ENCODE data around the gene TCEA3.
"Not testable (repeated sequence)": the region's sequence is repeated elsewhere in the genome, so short reads cannot be mapped to it uniquely, and the experiment has no call there.

TCEA3 gene

GRCh38 chr1:23389837-23390321 lies 34.7 kb downstream of the TCEA3 start:
- DNase-seq = no peak

- no peak for DNase-seq
Observed at GRCh38 chr1:23387494-23387893, 37.1 kb downstream of the TCEA3 start.

GRCh38 chr1:23385119-23385621 lies 39.4 kb downstream of the TCEA3 start:
- DNase-seq = no peak

GRCh38 chr1:23384312-23385058 lies 40.1 kb downstream of the TCEA3 start:
- no peak for DNase-seq

- DNase-seq = no peak
Observed at GRCh38 chr1:23383577-23384311, 40.8 kb downstream of the TCEA3 start.

GRCh38 chr1:23381233-23381885 lies 43.2 kb downstream of the TCEA3 start:
- DNase-seq = no peak

- no peak for DNase-seq
Observed at GRCh38 chr1:23380719-23381118, 43.8 kb downstream of the TCEA3 start.

GRCh38 chr1:23380236-23380635 lies 44.3 kb downstream of the TCEA3 start:
- DNase-seq = not testable (repeated sequence)

- DNase-seq = no peak
Observed at GRCh38 chr1:23376890-23377811, 47.4 kb downstream of the TCEA3 start.

- DNase-seq = not testable (repeated sequence)
Observed at GRCh38 chr1:23374079-23374735, 50.3 kb downstream of the TCEA3 start.

GRCh38 chr1:23371987-23372880 lies 52.3 kb downstream of the TCEA3 start:
- DNase-seq = no peak

GRCh38 chr1:23370709-23371584 lies 53.6 kb downstream of the TCEA3 start:
- DNase-seq = no peak

- no peak for DNase-seq
Observed at GRCh38 chr1:23370330-23370708, 54.2 kb downstream of the TCEA3 start.

GRCh38 chr1:23369335-23370013 lies 55.1 kb downstream of the TCEA3 start, which contains the start of gene ZNF436:
TSS of gene ZNF436 (minus strand) at chr1:23369836. CDS start at chr1:23368005, 1,831 bp downstream.
- DNase-seq = peak; percentile 35

- DNase-seq = peak; percentile 80
Observed at GRCh38 chr1:23368562-23369334, 55.8 kb downstream of the TCEA3 start.

- peak; percentile 98 for DNase-seq
Observed at GRCh38 chr1:23367791-23368561, 56.6 kb downstream of the TCEA3 start.

- no peak for DNase-seq
Observed at GRCh38 chr1:23367451-23367790, 57.1 kb downstream of the TCEA3 start.

Measured in effector CD4-positive, alpha-beta T cell (primary cell).